Eye (tissue), 1 donor: ENCODE results near the gene SIAH2.
A peak's percentile ranks its signal among the peaks of the same experiment; 100 is the strongest.

ENCODE experiments used
- DNase-seq: peaks from one replicate; pipeline ENCODE4 v3.0.0-alpha.2; 2015

Gene SIAH2

GRCh38 chr3:150773616-150774192 lies 10.7 kb upstream of the SIAH2 start:
- DNase-seq = no peak

GRCh38 chr3:150771600-150771999 lies 8.6 kb upstream of the SIAH2 start:
- DNase-seq = no peak

GRCh38 chr3:150770681-150771080 lies 7.7 kb upstream of the SIAH2 start:
- DNase-seq = peak; percentile 24

- DNase-seq = no peak
These were observed 3.8 kb upstream of the SIAH2 start for GRCh38 chr3:150766742-150767141.

GRCh38 chr3:150765949-150766720 lies 3.2 kb upstream of the SIAH2 start:
- no peak for DNase-seq

DNA sequence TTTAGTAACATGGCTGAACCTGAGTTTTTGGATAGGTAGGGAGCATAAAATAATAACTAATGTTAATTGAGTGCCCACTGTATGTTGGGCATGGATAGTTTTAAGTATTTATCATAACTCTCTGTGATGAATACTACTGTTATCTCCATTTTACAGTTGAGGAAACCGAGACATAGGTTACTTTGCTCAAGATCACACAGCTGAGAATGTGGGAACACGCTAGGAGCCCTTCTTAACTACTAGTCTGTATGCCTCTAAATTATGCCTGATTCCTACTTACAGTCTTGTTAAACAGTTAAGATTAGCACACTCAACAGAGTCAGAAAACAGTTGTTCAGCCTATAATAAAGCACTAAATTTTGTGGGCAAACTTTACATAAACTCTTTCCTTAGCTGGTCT lies 2.0 kb upstream of the SIAH2 start:
- DNase-seq = no peak

DNA sequence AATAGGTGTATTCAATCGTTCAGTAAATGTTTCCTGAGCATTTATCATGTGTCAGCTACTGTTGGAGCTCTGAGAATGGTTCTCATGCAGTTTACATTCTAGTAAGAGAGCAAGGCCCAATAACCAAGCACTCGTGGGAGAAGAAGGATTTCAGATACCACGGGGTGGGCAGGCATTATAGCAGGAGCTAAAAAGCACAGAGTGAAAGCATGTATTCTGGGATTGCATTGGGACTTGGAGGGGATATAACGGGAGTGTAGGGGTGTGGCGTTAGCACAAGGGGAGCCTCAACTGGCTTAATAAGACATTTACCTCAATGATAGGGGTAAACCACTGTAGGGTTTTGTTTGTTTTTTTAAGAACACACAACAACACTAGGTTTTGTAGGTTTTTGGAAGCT lies 1.6 kb upstream of the SIAH2 start:
- DNase-seq = peak; percentile 29

- DNase-seq = peak; percentile 87
These were observed 993 bp upstream of the SIAH2 start for GRCh38 chr3:150763841-150764483.

DNA sequence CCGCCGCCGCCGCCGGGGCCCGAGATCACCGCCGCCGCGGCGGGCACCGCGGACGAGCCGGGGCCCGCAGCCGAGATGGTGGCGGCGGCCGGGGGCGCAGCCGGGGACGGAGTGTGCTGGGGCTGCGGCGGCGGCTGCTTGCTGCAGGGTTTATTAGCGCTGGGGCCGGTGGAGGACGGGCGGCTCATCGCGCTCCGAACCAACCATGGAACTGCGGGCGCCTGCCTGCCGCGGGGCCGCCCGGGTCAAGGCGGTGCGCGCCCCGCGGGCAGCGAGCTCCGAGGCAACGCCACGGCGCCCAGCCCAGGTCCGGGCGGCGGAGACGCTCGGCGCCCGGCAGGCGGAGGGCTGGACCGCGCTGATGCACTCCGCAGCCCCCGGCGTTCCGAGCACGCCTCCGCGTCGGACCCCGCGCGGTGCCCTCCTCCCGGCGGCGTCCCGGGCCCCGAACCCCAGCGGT lies 277 bp downstream of the SIAH2 start:
- no peak for DNase-seq

- peak; percentile 80 for DNase-seq
These were observed 923 bp downstream of the SIAH2 start for GRCh38 chr3:150761831-150762661.

DNA sequence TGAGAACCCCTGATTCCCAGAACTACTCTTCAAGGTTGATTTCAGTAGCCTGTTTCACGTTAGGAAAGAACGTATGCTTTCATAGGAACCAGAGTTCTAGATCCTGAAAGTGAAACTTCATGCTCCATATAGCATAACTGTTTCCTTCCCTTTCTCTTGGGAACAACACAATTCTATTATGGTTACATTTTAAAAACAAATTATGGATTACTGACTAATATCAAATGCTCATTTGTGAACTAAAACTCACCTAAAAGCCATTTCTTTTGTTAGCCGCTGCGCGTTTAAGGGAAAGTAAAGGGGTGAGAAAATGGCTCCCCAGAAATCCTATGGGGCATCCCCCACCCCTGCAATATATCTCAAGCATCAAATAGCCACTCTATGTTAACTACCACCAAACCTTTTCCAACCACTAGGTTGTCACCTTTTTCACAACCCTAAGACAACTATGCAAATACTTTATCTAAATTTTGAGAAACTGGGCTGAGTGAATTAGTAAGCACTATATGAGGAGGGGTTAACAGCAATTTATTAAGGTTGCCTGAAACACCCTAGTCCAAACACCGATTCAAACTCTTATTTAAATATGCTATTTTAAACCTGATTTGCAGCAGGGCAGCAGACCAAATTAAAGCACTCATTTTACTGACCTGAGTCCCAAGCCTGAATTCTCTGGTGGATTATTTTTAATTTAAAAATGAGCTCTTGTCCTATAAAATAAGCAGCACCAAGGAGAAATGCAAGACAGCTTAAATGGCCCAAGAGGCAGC lies 2.4 kb downstream of the SIAH2 start:
- DNase-seq = no peak

GRCh38 chr3:150759947-150760346 lies 3.0 kb downstream of the SIAH2 start:
- no peak for DNase-seq

GRCh38 chr3:150759319-150759718 lies 3.6 kb downstream of the SIAH2 start:
- no peak for DNase-seq

DNA sequence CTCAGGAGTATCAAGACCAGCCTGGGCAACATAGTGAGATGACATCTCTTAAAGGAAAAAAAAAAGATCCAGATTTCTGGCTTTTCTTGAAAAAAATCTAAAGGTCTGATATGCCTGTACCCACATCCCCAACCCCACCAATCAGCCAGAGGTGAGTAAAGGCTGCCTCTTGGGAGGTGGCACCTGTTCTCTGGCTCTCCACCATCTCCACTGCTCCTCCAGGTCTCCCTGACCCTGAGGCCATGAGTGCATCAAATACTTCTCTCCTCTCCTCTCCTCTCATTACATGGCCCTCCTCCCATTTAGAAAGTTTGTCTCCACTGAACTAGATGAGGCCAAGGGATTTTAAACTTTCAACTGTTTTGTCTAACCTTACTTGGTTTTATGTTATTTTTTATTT lies 5.2 kb downstream of the SIAH2 start:
- DNase-seq = no peak

DNA sequence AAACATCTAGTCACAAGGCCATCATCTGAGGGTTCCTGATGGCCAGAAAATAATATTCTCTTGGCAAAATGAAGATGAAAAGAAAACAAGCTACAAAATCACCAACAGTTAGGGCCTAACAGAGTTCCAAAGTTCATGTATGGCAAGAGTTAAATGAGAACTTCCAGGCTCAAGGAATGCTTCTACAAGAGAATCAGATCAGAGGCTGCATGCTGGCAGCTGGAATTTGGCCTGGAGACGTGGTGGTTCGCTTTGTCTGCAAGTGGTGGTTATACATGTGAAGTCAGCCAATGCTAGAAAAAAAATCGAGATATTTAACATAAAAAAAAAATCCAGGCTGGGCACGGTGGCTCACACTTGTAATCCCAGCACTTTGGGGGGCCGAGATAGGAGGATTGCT lies 5.6 kb downstream of the SIAH2 start:
- DNase-seq = no peak

DNA sequence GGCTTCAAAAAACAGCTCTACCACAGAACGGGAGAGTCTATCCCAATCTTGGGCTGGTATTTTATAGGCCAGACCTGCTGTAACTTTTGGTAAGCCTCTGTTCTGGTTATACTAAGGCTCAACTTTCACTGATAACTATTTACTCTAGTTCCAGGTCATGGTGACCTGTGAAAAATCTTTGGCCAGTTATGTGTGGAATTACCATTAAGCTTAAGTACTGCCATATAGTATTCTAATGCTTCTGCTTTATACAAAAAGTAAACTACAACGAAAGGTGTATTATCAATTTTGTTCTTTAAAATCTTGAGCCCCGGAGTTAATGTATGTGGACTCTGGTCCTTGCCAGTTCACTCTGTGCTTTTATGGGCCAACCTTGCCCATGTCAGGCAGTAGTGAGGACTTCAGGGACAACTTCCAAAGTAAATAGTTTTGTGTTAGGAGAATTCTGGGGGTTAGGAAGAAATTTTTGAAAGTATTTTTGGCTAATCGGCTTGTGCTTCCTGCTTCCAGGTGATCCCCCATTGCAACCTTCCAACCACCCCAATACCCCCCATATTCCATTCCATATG lies 6.4 kb downstream of the SIAH2 start:
- no peak for DNase-seq

DNA sequence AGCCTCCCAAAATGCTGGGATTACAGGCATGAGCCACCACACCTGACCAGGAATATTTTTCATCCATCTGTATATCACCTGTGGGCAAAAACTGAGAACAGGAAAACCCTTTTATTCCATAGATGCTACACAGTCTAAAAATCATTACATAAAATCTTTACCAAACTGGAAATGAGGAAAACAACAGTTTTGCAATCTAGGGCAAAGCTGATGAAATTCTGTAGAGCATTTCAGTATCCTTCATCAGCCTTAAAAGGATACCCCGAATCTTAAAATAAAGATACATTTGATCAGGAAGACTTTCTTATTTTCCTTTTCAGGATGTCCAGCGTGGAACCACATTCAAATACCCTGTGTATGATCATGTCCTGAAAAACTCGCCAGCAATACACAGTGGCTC lies 7.1 kb downstream of the SIAH2 start:
- DNase-seq = no peak

DNA sequence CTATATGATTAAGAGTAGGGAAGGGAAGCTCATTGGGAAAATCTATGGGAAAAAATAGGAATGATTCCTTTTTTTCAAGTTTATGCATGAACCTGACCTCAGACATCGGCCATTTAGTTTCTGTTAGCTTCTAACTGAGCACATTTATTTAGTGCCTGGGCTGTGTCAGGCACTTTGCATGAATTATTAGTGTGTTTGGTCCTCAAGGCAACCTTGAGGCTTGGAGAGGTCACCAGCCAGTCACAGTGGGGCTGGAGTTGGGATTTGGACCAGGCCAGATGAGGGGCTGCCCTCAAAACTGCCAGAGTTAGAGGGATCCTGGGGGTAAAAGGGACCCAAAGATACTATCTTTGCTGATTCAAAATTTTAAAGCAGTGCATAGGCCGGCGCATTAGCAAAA lies 8.1 kb downstream of the SIAH2 start:
- DNase-seq = no peak

DNA sequence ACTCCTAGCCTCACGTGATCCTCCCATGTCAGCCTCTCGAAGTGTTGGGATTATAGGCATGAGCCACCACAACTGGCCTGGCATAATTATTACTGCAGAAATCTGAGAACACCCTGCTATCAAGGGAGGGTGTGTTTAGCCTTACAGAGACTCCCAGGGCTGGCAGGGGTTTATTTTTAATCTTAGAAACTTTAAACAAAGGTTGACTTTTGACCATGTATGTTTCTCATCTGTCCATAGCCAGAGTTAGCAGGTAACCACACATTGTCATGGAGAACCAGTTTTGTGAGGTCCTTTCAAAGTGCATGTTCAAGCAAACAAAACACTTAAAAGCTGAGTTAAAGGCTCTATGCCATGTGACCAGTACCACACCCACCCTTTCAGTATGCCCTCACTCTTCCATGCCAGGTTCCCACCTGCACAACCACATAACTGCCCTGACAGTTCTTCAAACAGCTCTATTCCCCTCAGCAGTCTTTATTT lies 11.1 kb downstream of the SIAH2 start:
- no peak for DNase-seq

DNA sequence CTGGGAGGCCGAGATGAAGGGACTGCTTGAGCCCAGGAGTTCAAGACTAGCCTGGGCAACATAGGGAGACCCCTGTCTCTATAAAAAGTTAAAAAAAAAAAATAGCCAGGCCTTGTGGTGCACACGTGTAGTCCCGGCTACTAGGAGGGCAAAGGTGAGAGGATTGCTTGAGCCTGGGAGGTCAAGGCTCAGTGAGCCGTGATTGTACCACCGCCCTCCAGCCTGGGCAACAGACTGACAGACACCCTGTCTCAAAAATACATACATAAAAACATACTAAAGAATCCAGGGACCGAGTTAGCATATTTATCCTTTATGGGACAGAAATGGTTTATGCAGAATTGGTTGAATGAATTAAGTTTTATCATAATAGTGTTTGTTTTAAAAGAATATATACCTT lies 13.7 kb downstream of the SIAH2 start:
- no peak for DNase-seq

- no peak for DNase-seq
These were observed 14.3 kb downstream of the SIAH2 start for GRCh38 chr3:150748684-150749047.
